Right forelimb (tissue), 1 donor: ENCODE results near the gene LRAT.
"Not testable (repeated sequence)": the region's sequence is repeated elsewhere in the genome, so short reads cannot be mapped to it uniquely, and the experiment has no call there.

Experiments
- DNase-seq: peaks from one replicate; pipeline ENCODE4 v3.0.0-alpha.2; 2018

The LRAT gene

GRCh38 chr4:154743683-154744340, at the start of gene LRAT:
Gene LRAT, plus strand, starts transcription at chr4:154744000. Its CDS starts 327 bp downstream, at chr4:154744327.
- peak; percentile 59 for DNase-seq

- DNase-seq = no peak
Measured at GRCh38 chr4:154707877-154708276, 35.9 kb upstream of the LRAT start.

GRCh38 chr4:154709550-154709949, 34.2 kb upstream of the LRAT start:
- no peak for DNase-seq

GRCh38 chr4:154711522-154711921, 32.3 kb upstream of the LRAT start:
- no peak for DNase-seq

GRCh38 chr4:154714339-154715040, 29.3 kb upstream of the LRAT start:
- no peak for DNase-seq

GRCh38 chr4:154719087-154719486, 24.7 kb upstream of the LRAT start:
- DNase-seq = no peak

GRCh38 chr4:154720123-154720522, 23.7 kb upstream of the LRAT start:
- DNase-seq = no peak

- DNase-seq = no peak
Measured at GRCh38 chr4:154720618-154721267, 23.1 kb upstream of the LRAT start.

- no peak for DNase-seq
Measured at GRCh38 chr4:154722262-154722661, 21.5 kb upstream of the LRAT start.

- DNase-seq = not testable (repeated sequence)
Measured at GRCh38 chr4:154723601-154724000, 20.2 kb upstream of the LRAT start.

GRCh38 chr4:154727540-154727939, 16.3 kb upstream of the LRAT start:
- DNase-seq = no peak

- no peak for DNase-seq
Measured at GRCh38 chr4:154731756-154732155, 12.0 kb upstream of the LRAT start.

- no peak for DNase-seq
Measured at GRCh38 chr4:154732669-154733068, 11.1 kb upstream of the LRAT start.

GRCh38 chr4:154736770-154737169, 7.0 kb upstream of the LRAT start:
- no peak for DNase-seq

GRCh38 chr4:154738426-154738825, 5.4 kb upstream of the LRAT start:
- no peak for DNase-seq

GRCh38 chr4:154739111-154739510, 4.7 kb upstream of the LRAT start:
- no peak for DNase-seq

- DNase-seq = no peak
Measured at GRCh38 chr4:154740462-154740861, 3.3 kb upstream of the LRAT start.

- peak; percentile 45 for DNase-seq
Measured at GRCh38 chr4:154741131-154741665, 2.6 kb upstream of the LRAT start.

GRCh38 chr4:154741922-154742850, 1.6 kb upstream of the LRAT start:
- DNase-seq = peak; percentile 45

GRCh38 chr4:154744341-154744926, 634 bp downstream of the LRAT start:
- DNase-seq = no peak

GRCh38 chr4:154757713-154758112, 13.9 kb downstream of the LRAT start:
- no peak for DNase-seq

- DNase-seq = no peak
Measured at GRCh38 chr4:154760895-154761294, 17.1 kb downstream of the LRAT start.
